Measurements from ENCODE around the gene RABEP1. TPM values are rescaled to one million over a fixed set of nuclear protein-coding genes. Genes with fewer than 3 reads are reported as not detected.

Gene RABEP1
- polyA plus RNA-seq, 1 donor from 2014 or later = 67.0 TPM

- Histone ChIP-seq H3K9ac (ENCODE audit: low read length) (no peak overlapping the region), H3K4me2 (ENCODE audit: low read length) (no peak overlapping the region), H3K9me2 (ENCODE audit: insufficient read depth, low read length) (no peaks in the 10 kb centered on the region), H4K20me1 (ENCODE audit: insufficient read depth) (no peaks in the 10 kb centered on the region), H3K27ac (ENCODE audit: low read length) (no peak overlapping the region), H2AFZ (ENCODE audit: low read depth, low read length) (no peak overlapping the region), H3K36me3 (ENCODE audit: insufficient read depth, low read length) (no peaks in the 10 kb centered on the region), H3K79me2 (replicated peaks; ENCODE audit: insufficient read depth, low read length) (no peaks in the 10 kb centered on the region), H3K9me3 (ENCODE audit: low read length) (no peaks in the 10 kb centered on the region), H3F3A (ENCODE audit: insufficient read depth, low read length, poor library complexity, severe bottlenecking) (no peaks in the 10 kb centered on the region), H3K27me3 (ENCODE audit: insufficient read depth, low read depth, low read length) (no peaks in the 10 kb centered on the region), H3K4me3 (ENCODE audit: low read length) (no peak overlapping the region)
- TF ChIP-seq EP300 (conservative IDR thresholded peaks at IDR 0.05; ENCODE audit: poor library complexity, severe bottlenecking) = no peak
- no peak for TF ChIP-seq EZH2 (IDR thresholded peaks at IDR 0.05; ENCODE audit: borderline replicate concordance, insufficient read depth, low read length, poor library complexity, severe bottlenecking)
- no peak for TF ChIP-seq CTCF (IDR thresholded peaks at IDR 0.05; ENCODE audit: poor library complexity, severe bottlenecking)
- TF ChIP-seq, protein P1, sequence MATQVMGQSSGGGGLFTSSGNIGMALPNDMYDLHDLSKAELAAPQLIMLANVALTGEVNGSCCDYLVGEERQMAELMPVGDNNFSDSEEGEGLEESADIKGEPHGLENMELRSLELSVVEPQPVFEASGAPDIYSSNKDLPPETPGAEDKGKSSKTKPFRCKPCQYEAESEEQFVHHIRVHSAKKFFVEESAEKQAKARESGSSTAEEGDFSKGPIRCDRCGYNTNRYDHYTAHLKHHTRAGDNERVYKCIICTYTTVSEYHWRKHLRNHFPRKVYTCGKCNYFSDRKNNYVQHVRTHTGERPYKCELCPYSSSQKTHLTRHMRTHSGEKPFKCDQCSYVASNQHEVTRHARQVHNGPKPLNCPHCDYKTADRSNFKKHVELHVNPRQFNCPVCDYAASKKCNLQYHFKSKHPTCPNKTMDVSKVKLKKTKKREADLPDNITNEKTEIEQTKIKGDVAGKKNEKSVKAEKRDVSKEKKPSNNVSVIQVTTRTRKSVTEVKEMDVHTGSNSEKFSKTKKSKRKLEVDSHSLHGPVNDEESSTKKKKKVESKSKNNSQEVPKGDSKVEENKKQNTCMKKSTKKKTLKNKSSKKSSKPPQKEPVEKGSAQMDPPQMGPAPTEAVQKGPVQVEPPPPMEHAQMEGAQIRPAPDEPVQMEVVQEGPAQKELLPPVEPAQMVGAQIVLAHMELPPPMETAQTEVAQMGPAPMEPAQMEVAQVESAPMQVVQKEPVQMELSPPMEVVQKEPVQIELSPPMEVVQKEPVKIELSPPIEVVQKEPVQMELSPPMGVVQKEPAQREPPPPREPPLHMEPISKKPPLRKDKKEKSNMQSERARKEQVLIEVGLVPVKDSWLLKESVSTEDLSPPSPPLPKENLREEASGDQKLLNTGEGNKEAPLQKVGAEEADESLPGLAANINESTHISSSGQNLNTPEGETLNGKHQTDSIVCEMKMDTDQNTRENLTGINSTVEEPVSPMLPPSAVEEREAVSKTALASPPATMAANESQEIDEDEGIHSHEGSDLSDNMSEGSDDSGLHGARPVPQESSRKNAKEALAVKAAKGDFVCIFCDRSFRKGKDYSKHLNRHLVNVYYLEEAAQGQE (IDR thresholded peaks at IDR 0.05; ENCODE audit: borderline replicate concordance) = no peak
- TF ChIP-seq TAF1 (IDR thresholded peaks at IDR 0.05; ENCODE audit: low read depth) = no peak
- no peak for TF ChIP-seq SMC3 (conservative IDR thresholded peaks at IDR 0.05; ENCODE audit: poor library complexity)
- TF ChIP-seq MXI1 (conservative IDR thresholded peaks at IDR 0.05; ENCODE audit: poor library complexity, severe bottlenecking) = no peak
- TF ChIP-seq POLR2AphosphoS5 (IDR thresholded peaks at IDR 0.05) = no peak
- TF ChIP-seq RAD21 (conservative IDR thresholded peaks at IDR 0.05) = no peak
Measured at GRCh38 chr17:5269241-5269960, 12.7 kb upstream of the RABEP1 start.

- no peak overlapping the region for H3K9ac ChIP-seq (ENCODE audit: low read length)
- H3F3A ChIP-seq (ENCODE audit: insufficient read depth, low read length, poor library complexity, severe bottlenecking) = no peaks in the 10 kb centered on the region
- H3K79me2 ChIP-seq (replicated peaks; ENCODE audit: insufficient read depth, low read length) = no peaks in the 10 kb centered on the region
- H3K36me3 ChIP-seq (ENCODE audit: insufficient read depth, low read length) = no peaks in the 10 kb centered on the region
- no peaks in the 10 kb centered on the region for H4K20me1 ChIP-seq (ENCODE audit: insufficient read depth)
- H3K4me2 ChIP-seq (ENCODE audit: low read length) = no peak overlapping the region
- H3K9me2 ChIP-seq (ENCODE audit: insufficient read depth, low read length) = no peaks in the 10 kb centered on the region
- no peak overlapping the region for H3K27ac ChIP-seq (ENCODE audit: low read length)
- H3K9me3 ChIP-seq (ENCODE audit: low read length) = no peaks in the 10 kb centered on the region
- no peak for TF ChIP-seq SMC3 (conservative IDR thresholded peaks at IDR 0.05; ENCODE audit: poor library complexity)
- no peak for TF ChIP-seq RAD21 (conservative IDR thresholded peaks at IDR 0.05)
- TF ChIP-seq EP300 (conservative IDR thresholded peaks at IDR 0.05; ENCODE audit: poor library complexity, severe bottlenecking) = no peak
- TF ChIP-seq POLR2AphosphoS5 (IDR thresholded peaks at IDR 0.05) = no peak
- TF ChIP-seq TAF1 (IDR thresholded peaks at IDR 0.05; ENCODE audit: low read depth) = no peak
- no peak for TF ChIP-seq MXI1 (conservative IDR thresholded peaks at IDR 0.05; ENCODE audit: poor library complexity, severe bottlenecking)
- TF ChIP-seq, protein P1 (IDR thresholded peaks at IDR 0.05; ENCODE audit: borderline replicate concordance) = no peak
- no peak for TF ChIP-seq CTCF (IDR thresholded peaks at IDR 0.05; ENCODE audit: poor library complexity, severe bottlenecking)
- no peak for TF ChIP-seq EZH2 (IDR thresholded peaks at IDR 0.05; ENCODE audit: borderline replicate concordance, insufficient read depth, low read length, poor library complexity, severe bottlenecking)
- H2AFZ ChIP-seq (ENCODE audit: low read depth, low read length) = no peak overlapping the region
- no peaks in the 10 kb centered on the region for H3K27me3 ChIP-seq (ENCODE audit: insufficient read depth, low read depth, low read length)
- H3K4me3 ChIP-seq (ENCODE audit: low read length) = no peak overlapping the region
Measured at GRCh38 chr17:5272322-5272721, 9.8 kb upstream of the RABEP1 start.
